Subcutaneous abdominal adipose tissue (tissue), 5 donors: ENCODE data around the gene ZSCAN30.

Experiments
- H3K27ac ChIP-seq: one replicate; pipeline ENCODE4 v1.7.0; 2013; ENCODE audit warnings: low read depth, mild to moderate bottlenecking, inconsistent platforms, low read length, moderate library complexity
- H3K27me3 ChIP-seq, 5 donors: one replicate each; pipeline ENCODE4 v1.7.0; 2013; ENCODE audit warnings: low read length in 5 of 5, inconsistent platforms in 1 of 5; ENCODE audit not compliant: control insufficient read depth in 5 of 5, insufficient read depth in 4 of 5
- H3K36me3 ChIP-seq, 5 donors: one replicate each; pipeline ENCODE4 v1.7.0; 2013; ENCODE audit warnings: low read length in 5 of 5; ENCODE audit not compliant: control insufficient read depth in 5 of 5, insufficient read depth in 5 of 5
- H3K4me1 ChIP-seq, 5 donors: one replicate each; pipeline ENCODE4 v1.7.0; 2013; ENCODE audit warnings: low read length in 5 of 5, mild to moderate bottlenecking in 3 of 5, moderate library complexity in 1 of 5; ENCODE audit not compliant: control insufficient read depth in 5 of 5, insufficient read depth in 5 of 5
- H3K4me3 ChIP-seq, 5 donors: one replicate each; pipeline ENCODE4 v1.7.0; 2013; ENCODE audit warnings: low read length in 5 of 5, low read depth in 1 of 5
- H3K9ac ChIP-seq, 5 donors: one replicate each; pipeline ENCODE4 v1.7.0; 2013; ENCODE audit warnings: low read length in 5 of 5, mild to moderate bottlenecking in 4 of 5, moderate library complexity in 3 of 5
- H3K9me3 ChIP-seq, 5 donors: one replicate each; pipeline ENCODE4 v1.7.0; 2013; ENCODE audit warnings: low read length in 5 of 5; ENCODE audit not compliant: control insufficient read depth in 5 of 5
- donor health status: healthy.
- donor health status: healthy.
- donor health status: healthy.
- donor health status: healthy.
- donor health status: healthy.

ZSCAN30 gene

DNA sequence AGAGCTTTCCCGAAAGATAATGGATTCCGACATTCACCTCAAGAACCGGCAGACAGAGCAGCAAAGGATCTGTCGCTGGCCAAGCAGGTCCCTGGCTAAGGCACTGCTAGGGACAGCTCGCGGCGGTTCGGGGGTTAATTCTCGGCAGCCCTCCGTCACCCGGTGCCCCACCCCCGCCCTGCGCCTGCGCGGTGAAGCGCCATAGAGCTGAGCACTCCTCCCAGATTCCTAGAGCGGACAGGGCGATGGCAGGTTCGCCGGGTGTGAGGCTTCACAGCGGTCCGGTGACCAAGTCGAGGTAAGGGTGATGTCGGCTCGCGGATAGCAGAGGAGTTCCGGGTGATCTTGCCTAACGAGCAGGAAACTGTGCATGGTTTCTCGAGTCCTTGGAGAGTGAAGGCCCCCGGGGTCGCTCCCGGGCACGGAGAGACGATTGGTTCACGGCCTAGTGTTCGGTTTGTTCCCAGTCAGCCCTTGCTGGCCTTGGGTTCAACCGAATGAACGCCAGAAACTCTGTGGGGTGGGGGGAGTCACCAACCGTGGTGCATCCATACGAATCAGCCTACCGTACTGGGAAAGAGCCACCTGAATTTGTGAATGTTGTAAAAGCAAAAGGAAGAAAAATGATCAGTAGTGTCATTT lies at the start of gene ZSCAN30:
ZSCAN30 (minus strand) TSS at position 136 of the 642 bp plus-strand sequence. CDS start 25,877 bp downstream, outside the sequence.
- Histone ChIP-seq H3K9ac (peak within 1 kb of the TSS; percentile 77 to 98 (median 98)), H3K27me3 (no peaks in the 10 kb centered on the region), H3K4me1 (peaks cover 2 to 25% (median 22%) of the 10 kb centered on the region in 5 donors), H3K27ac (peak within 1 kb of the TSS; percentile 79), H3K4me3 (peak within 1 kb of the TSS; percentile 80 to 99 (median 93)), H3K36me3 (peaks cover 0 to 19% (median 5%) of the 10 kb centered on the region in 5 donors), H3K9me3 (no peaks in the 10 kb centered on the region)

DNA sequence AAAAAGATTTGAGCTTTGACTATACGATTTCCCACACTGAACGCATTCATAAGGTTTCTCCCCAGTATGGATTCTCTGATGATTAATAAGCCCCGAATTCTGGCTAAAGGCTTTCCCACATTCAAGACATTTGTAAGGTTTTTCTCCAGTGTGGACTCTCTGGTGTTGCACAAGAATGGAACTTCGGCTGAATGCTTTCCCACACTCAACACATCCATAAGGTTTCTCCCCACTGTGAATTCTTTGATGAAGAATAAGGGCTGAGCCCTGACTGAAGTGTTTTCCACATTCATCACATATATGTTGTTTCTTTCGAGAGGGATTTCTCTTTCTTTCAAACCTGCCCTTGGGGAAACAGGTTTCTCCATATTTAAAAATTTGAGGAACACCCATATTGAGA lies 47.3 kb upstream of the ZSCAN30 start:
- H3K36me3 ChIP-seq, result peaks cover 59 to 79% (median 73%) of the 10 kb centered on the region in 5 donors
- H3K4me3 ChIP-seq, result no peak overlapping the region
- H3K9ac ChIP-seq, result no peak overlapping the region
- H3K4me1 ChIP-seq, result peaks cover 0 to 10% (median 2%) of the 10 kb centered on the region in 5 donors
- H3K9me3 ChIP-seq, result no peaks in the 10 kb centered on the region
- H3K27me3 ChIP-seq, result no peaks in the 10 kb centered on the region
- H3K27ac ChIP-seq, result no peak overlapping the region

DNA sequence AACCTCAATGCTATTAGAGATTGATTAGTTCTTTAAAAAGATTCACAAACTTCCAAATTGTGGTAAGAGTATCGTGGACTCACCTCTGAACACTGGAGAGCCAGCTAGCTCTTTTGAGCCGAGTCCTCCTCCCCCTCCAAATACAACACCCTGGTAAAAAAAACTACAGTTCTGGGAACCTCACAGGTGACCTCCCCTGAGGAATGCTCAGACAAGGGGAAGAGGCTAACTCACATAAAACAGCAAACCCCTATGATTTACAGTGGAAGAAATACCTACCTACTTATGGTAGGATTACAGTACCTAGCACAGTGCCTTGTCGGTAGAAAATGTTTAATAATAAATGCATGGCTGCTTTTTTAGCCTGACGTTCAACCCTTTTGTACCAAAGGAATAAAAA lies 45.8 kb upstream of the ZSCAN30 start:
- Histone ChIP-seq H3K9me3 (no peaks in the 10 kb centered on the region), H3K27ac (no peak overlapping the region), H3K4me3 (no peak overlapping the region), H3K9ac (peak overlapping the region in 1 of 5 donors; percentile 17), H3K36me3 (peaks cover 60 to 86% (median 76%) of the 10 kb centered on the region in 5 donors), H3K4me1 (peaks cover 0 to 10% (median 2%) of the 10 kb centered on the region in 5 donors), H3K27me3 (no peaks in the 10 kb centered on the region)

DNA sequence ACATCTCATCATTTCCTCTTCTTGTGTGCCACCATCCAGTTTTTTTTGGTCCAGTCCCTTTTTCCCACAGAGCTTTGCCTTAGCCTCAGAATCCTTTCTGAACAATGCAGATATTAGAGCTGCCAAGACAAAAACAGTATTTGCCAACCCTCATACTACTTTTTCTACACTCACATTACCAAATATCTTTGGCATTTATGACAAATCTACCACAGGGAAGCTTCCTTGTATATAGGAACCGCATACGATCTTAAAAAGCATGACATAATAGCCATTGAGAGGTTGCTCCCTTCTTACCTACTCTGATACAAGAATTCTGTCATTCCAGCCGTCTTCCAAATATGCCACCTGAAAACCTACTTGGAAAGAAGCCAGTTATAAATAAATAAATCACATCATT lies 44.8 kb upstream of the ZSCAN30 start:
- H3K27ac ChIP-seq, result no peak overlapping the region
- no peaks in the 10 kb centered on the region for H3K9me3 ChIP-seq
- no peak overlapping the region for H3K9ac ChIP-seq
- H3K4me1 ChIP-seq, result peaks cover 0 to 10% (median 0%) of the 10 kb centered on the region in 5 donors
- no peak overlapping the region for H3K4me3 ChIP-seq
- H3K27me3 ChIP-seq, result no peaks in the 10 kb centered on the region
- peaks cover 54 to 78% (median 70%) of the 10 kb centered on the region in 5 donors for H3K36me3 ChIP-seq

DNA sequence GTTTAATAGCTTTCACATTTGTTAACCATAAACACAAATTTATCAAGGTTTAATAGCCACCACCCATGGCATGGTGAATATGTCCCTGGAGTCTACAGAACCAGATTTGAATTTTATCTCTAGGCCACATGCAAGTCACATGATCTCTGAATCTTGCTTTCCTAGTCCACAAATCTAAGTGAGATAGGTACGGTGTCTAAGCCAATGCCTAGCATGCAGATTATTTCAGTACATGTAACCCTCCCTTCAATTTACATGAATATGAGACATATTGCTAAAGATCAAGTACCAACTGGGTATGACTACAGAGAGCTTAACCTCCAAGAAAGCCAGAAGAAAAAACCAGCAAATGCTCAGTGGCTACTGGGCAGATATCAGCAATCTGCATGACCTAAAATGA lies 44.2 kb upstream of the ZSCAN30 start:
- no peak overlapping the region for H3K4me3 ChIP-seq
- no peaks in the 10 kb centered on the region for H3K9me3 ChIP-seq
- H3K4me1 ChIP-seq, result peaks cover 0 to 10% (median 0%) of the 10 kb centered on the region in 5 donors
- no peaks in the 10 kb centered on the region for H3K27me3 ChIP-seq
- no peak overlapping the region for H3K9ac ChIP-seq
- no peak overlapping the region for H3K27ac ChIP-seq
- peaks cover 48 to 72% (median 64%) of the 10 kb centered on the region in 5 donors for H3K36me3 ChIP-seq

DNA sequence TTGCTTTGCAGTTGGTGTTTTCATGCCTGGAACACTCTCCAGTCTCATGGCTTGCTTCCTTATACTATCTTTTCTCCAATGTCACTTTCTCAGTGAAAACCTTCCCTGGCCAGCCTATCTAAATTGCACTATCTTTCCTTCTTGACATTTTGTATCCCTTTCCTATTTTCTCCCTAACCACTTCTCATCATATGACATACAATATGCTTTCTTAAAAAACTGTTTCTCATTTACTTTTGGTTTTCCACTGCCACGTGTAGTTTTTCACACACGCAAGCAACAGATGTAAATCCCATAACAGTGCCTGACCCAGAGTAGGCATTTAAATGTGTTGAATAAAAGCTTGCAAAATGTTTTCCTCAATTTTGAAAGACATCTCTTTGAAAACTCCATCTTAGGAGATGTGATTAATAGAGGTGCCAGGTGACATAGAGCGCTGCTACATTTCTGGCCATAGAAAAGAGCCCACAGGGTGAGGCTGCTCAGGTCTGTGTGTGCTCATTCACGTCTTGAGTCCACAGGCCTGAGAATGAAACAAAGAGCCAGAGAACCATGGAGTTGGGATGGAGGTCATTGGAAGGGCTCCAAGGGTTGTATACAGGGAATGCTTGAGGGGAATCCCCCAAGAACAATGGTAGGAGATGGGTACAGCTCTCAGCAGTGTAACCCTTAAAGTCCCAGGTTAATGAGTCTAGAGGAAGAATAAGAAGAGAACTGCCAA lies 41.5 kb upstream of the ZSCAN30 start:
- peaks cover 27 to 45% (median 40%) of the 10 kb centered on the region in 5 donors for H3K36me3 ChIP-seq
- H3K27ac ChIP-seq, result no peak overlapping the region
- H3K9ac ChIP-seq, result no peak overlapping the region
- H3K4me1 ChIP-seq, result peaks cover 0 to 10% (median 0%) of the 10 kb centered on the region in 5 donors
- H3K4me3 ChIP-seq, result no peak overlapping the region
- no peaks in the 10 kb centered on the region for H3K27me3 ChIP-seq
- peaks cover 0 to 2% (median 0%) of the 10 kb centered on the region in 5 donors for H3K9me3 ChIP-seq

DNA sequence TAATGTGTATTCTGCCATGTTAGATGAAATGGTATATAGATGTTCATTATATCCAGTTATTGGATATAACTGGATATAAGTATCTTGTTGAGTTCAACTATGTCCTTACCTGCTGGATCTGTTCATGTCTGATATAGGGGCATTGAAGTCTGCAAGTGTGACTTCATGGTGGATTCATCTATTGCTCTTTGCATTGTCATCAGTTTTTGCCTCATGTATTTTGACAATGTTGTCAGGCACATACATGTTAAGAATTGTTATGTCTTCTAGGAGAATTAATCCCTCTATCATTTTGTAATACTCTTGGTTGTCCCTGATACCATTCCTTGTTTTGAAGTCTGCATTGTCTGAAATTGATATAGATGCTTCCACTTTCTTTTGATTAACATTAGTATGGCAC lies 38.8 kb upstream of the ZSCAN30 start:
- H3K27ac ChIP-seq, result no peak overlapping the region
- no peaks in the 10 kb centered on the region for H3K4me1 ChIP-seq
- no peak overlapping the region for H3K9ac ChIP-seq
- peaks cover 0 to 2% (median 0%) of the 10 kb centered on the region in 5 donors for H3K9me3 ChIP-seq
- no peak overlapping the region for H3K4me3 ChIP-seq
- peaks cover 9 to 22% (median 19%) of the 10 kb centered on the region in 5 donors for H3K36me3 ChIP-seq
- H3K27me3 ChIP-seq, result no peaks in the 10 kb centered on the region

DNA sequence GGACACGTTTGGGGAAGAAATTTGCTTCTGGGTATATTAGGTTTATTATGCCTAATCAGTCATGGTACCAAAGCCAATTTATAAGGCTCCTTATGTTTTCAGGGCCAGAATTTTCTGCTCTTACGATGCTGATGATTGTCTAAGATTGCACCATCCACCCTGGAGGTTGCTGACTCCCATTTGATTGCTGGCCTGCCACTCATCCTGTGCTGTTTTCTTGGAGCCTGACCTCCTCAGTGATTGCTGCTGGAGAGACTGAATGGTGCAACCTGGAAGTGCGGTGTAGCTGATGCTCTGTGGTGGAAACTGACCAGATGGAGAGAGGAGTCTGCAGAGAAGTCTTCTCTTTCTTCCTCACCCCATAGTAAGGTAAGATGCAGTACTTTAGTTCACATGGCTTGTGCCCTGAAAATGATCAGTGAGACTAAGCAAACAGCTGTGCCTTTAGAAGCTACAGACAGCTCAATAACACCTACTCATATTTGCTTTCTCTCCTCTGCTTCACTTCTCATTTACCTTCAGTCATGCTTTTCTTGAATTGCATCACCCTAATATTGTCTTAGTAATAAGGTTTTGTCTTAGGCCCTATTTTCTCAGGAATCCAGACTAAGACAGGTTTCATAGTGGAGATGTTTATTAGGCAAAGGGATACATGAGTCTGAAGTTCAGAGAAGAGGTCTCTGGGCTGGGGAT lies 36.8 kb upstream of the ZSCAN30 start:
- H3K27ac ChIP-seq, result no peak overlapping the region

DNA sequence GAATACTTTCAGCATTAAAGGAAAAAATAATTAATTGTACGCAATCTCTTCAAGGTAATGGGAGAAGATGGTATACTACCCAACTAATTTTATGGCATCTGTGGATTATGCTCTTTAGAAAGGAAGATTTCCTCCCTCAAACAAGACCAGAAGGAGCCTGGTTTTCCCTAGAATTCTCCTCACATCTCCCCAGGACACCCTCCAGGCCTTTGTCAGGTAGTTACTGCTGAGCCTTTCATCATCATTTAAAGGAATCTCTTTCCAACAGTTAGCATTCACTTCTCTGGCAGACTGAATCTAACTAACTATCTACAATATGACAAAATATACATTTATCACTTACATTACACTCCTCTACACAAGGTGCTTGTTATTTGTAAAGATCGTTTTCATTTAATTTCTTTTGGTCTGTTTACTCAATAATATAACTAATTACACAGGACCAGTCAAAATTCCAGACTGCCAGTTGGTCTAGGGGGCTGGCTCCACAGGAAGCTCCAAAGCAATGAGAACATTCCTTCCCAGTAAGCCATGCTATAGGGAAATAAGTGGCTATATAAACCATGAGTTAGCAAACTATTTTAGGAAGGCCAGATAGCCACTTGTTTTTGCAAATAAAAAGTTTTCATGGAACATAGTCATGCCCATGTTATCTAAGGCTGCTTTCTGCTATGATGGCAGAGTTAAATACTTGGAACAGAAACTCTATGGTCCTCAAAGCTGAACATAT lies 35.1 kb upstream of the ZSCAN30 start:
- Histone ChIP-seq H3K4me3 (no peak overlapping the region), H3K9ac (no peak overlapping the region), H3K27me3 (no peaks in the 10 kb centered on the region), H3K9me3 (peaks cover 0 to 2% (median 0%) of the 10 kb centered on the region in 5 donors), H3K4me1 (no peaks in the 10 kb centered on the region), H3K36me3 (peaks cover 0 to 3% (median 0%) of the 10 kb centered on the region in 5 donors), H3K27ac (no peak overlapping the region)

More for the DNA sequence above, 36.8 kb upstream of the ZSCAN30 start:
- H3K9me3 ChIP-seq, result peaks cover 0 to 2% (median 0%) of the 10 kb centered on the region in 5 donors
- H3K4me1 ChIP-seq, result no peaks in the 10 kb centered on the region
- H3K27me3 ChIP-seq, result no peaks in the 10 kb centered on the region
- no peak overlapping the region for H3K4me3 ChIP-seq
- no peak overlapping the region for H3K9ac ChIP-seq
- H3K36me3 ChIP-seq, result peaks cover 0 to 4% (median 3%) of the 10 kb centered on the region in 5 donors
